Adrenal gland (tissue), 12 donors: ENCODE results near the gene SLC9A9. TPM values are rescaled to one million over a fixed set of nuclear protein-coding genes. Genes with fewer than 3 reads are reported as not detected.
A peak's percentile ranks its signal among the peaks of the same experiment; 100 is the strongest.

Source experiments
- DNase-seq, 7 donors: peaks; one replicate each; pipeline ENCODE4 v3.0.0-alpha.2; 2019 to 2020
- H3K27ac ChIP-seq, 5 donors: fragments of 200-600 bp; sonication (generic) in 4 of 5; 1 replicate in 3 of 5; 2 replicates in 2 of 5; pipeline versions ENCODE4 v1.5.1 to v1.8.0; 2016 to 2020; ENCODE audit warnings: mild to moderate bottlenecking in 1 of 5
- H3K27me3 ChIP-seq: fragments of 200-600 bp; 2 replicates; pipeline ENCODE4 v1.8.0; 2021
- H3K36me3 ChIP-seq, 2 donors: fragments of 200-600 bp; replicated peaks in 1 of 2; 1 replicate in 1 of 2; 2 replicates in 1 of 2; pipeline versions ENCODE4 v1.5.1 to v1.8.0; 2018 to 2022
- H3K4me1 ChIP-seq, 2 donors: fragments of 200-600 bp; replicated peaks in 1 of 2; 1 replicate in 1 of 2; 2 replicates in 1 of 2; pipeline versions ENCODE4 v1.5.1 to v1.8.0; 2018 to 2021
- H3K4me3 ChIP-seq, 4 donors: fragments of 200-600 bp; sonication (generic) in 3 of 4; one replicate each; pipeline ENCODE4 v1.5.1; 2016 to 2018
- H3K9me3 ChIP-seq, 3 donors: fragments of 200-600 bp; sonication (generic) in 1 of 3; replicated peaks in 1 of 3; 1 replicate in 2 of 3; 2 replicates in 1 of 3; pipeline versions ENCODE4 v1.5.1 to v1.8.0; 2016 to 2021
- CTCF ChIP-seq, 6 experiments: fragments of 450-650 bp in 4 of 6; fragments of 200-600 bp in 2 of 6; sonication (generic) in 1 of 6; IDR thresholded peaks; 1 replicate in 5 of 6; 2 replicates in 1 of 6; pipeline versions ENCODE4 v1.5.1 to v1.8.0; 2016 to 2021; ENCODE audit warnings: antibody characterized with exemption in 6 of 6, mild to moderate bottlenecking in 2 of 6, moderate library complexity in 1 of 6
- POLR2A ChIP-seq, 2 donors: fragments of 450-650 bp; IDR thresholded peaks; one replicate each; pipeline ENCODE4 v1.6.1; 2017; ENCODE audit warnings: antibody characterized with exemption in 2 of 2, mild to moderate bottlenecking in 2 of 2, moderate library complexity in 1 of 2
- WGBS, 4 donors: extraction: QIAGEN DNeasy Blood & Tissue Kit in 2 of 4; methylation state at CpG; one replicate each; pipeline versions ENCODE4 v1.1.5 to v1.1.7; 2013 to 2017; 5-methylcytosine and 5-hydroxymethylcytosine counted together
- intact Hi-C, 2 donors: fragments of 100-400 bp; cut with DNase I; formaldehyde crosslinking; loops; one replicate each; pipeline versions ENCODE4 v1.14.1 to v1.15.0; 2022 to 2023
- polyA plus RNA-seq, 3 donors: library from polyadenylated mRNA; stranded (reverse); fragments of 200-250 nt in 2 of 3; fragments of 350-450 nt in 1 of 3; fragmentation: Illumina TruSeq in 1 of 3; extraction: RNeasy Lipid Tissue Mini Kit (QIAGEN cat#74804) in 1 of 3; gene quantifications; one replicate each; pipeline ENCODE4 v1.2.3, GENCODE V29; 2013 to 2014
- total RNA-seq, 9 donors: library from RNA; depleted of rRNA in 4 of 9; stranded (reverse); fragments of >200 nt in 4 of 9; fragments of 120-200 nt in 1 of 9; fragmentation: NEBNext Ultra II Directional in 1 of 9; extraction: Animal tissue kit (Norgen Biotek cat#: 25700) in 1 of 9; gene quantifications; one replicate each; pipeline versions ENCODE4 v1.1.0 to v1.2.4, GENCODE V29; 2013 to 2023
- donor health status: healthy with polysubstance abuse.
- donor health status: Bipolar disorder and iron deficiency.
- donor health status: DM: yes; HTN: yes; CAD: no.
- donor health status: DM: no; HTN: no; CAD: no.
- donor health status: DM: no; HTN: no; CAD: no.
- donor health status: DM: yes; HTN: yes; CAD: no.

The SLC9A9 gene
- total and polyA plus RNA-seq, 12 donors: 4.2 to 23.7 (median 13.5) TPM

- TF ChIP-seq POLR2A (IDR thresholded peaks at IDR 0.05) (no peak), CTCF (IDR thresholded peaks at IDR 0.05) (no peak)
- H3K27ac ChIP-seq: no peak overlapping the region
- H3K9me3 ChIP-seq: no peaks in the 10 kb centered on the region
- H3K27me3 ChIP-seq: no peaks in the 10 kb centered on the region
- H3K4me1 ChIP-seq: no peaks in the 10 kb centered on the region
- no peak for DNase-seq
- WGBS, 4 donors: 63 to 84% (median 80%) methylated on average over 3 of the region's 3 CpGs
- H3K36me3 ChIP-seq: no peaks in the 10 kb centered on the region
- H3K4me3 ChIP-seq: no peak overlapping the region
- intact Hi-C loops: no loop called here
These were observed 257.6 kb downstream of the SLC9A9 start for GRCh38 chr3:143590660-143591059.

GRCh38 chr3:143586576-143586975, 261.7 kb downstream of the SLC9A9 start:
- no peaks in the 10 kb centered on the region for H3K9me3 ChIP-seq
- H3K27ac ChIP-seq: peak overlapping the region in 1 of 5 donors; percentile 24
- intact Hi-C loops: no loop called here
- H3K4me3 ChIP-seq: no peak overlapping the region
- no peaks in the 10 kb centered on the region for H3K4me1 ChIP-seq
- WGBS, 4 donors: 77 to 93% (median 87%) methylated on average over 2 of the region's 2 CpGs
- H3K27me3 ChIP-seq: no peaks in the 10 kb centered on the region
- TF ChIP-seq POLR2A (IDR thresholded peaks at IDR 0.05) (no peak), CTCF (IDR thresholded peaks at IDR 0.05) (no peak)
- DNase-seq: no peak
- H3K36me3 ChIP-seq: no peaks in the 10 kb centered on the region

GRCh38 chr3:143585720-143586456, 262.4 kb downstream of the SLC9A9 start:
- Histone ChIP-seq H3K9me3 (no peaks in the 10 kb centered on the region), H3K4me3 (no peak overlapping the region), H3K27ac (peak overlapping the region in 1 of 5 donors; percentile 30), H3K36me3 (no peaks in the 10 kb centered on the region), H3K4me1 (no peaks in the 10 kb centered on the region), H3K27me3 (no peaks in the 10 kb centered on the region)
- no peak for DNase-seq
- WGBS, 4 donors: 78 to 85% (median 83%) methylated on average over 3 to 4 of the region's 4 CpGs
- intact Hi-C loops: no loop called here
- TF ChIP-seq POLR2A (IDR thresholded peaks at IDR 0.05): no peak
- no peak for TF ChIP-seq CTCF (IDR thresholded peaks at IDR 0.05)

GRCh38 chr3:143584474-143584873, 263.8 kb downstream of the SLC9A9 start:
- Histone ChIP-seq H3K36me3 (no peaks in the 10 kb centered on the region), H3K4me3 (no peak overlapping the region), H3K27ac (no peak overlapping the region), H3K27me3 (no peaks in the 10 kb centered on the region), H3K4me1 (no peaks in the 10 kb centered on the region), H3K9me3 (no peaks in the 10 kb centered on the region)
- no peak for DNase-seq
- WGBS, 4 donors: 86 to 95% (median 95%) methylated on average over 1 of the region's 1 CpG
- TF ChIP-seq CTCF (IDR thresholded peaks at IDR 0.05) (no peak), POLR2A (IDR thresholded peaks at IDR 0.05) (no peak)
- intact Hi-C loops: no loop called here
